ENCODE results near the gene DUSP5. TPM values are rescaled to one million over a fixed set of nuclear protein-coding genes. Genes with fewer than 3 reads are reported as not detected.
A peak's percentile ranks its signal among the peaks of the same experiment; 100 is the strongest.

The DUSP5 gene
- total RNA-seq, 1 experiment from 2014 or later = 137 TPM

GRCh38 chr10:110547139-110547761 is 49.5 kb downstream of the DUSP5 start:
- no peaks in the 10 kb centered on the region for H3K9me3 ChIP-seq (ENCODE audit: control insufficient read depth in 1 of 2, insufficient read depth in 1 of 2, low read depth in 1 of 2, low read length in 2 of 2)
- H3K4me1 ChIP-seq (ENCODE audit: control insufficient read depth in 1 of 2, insufficient read depth in 2 of 2, low read length in 2 of 2) = peaks cover 0 to 7% of the 10 kb centered on the region in 2 experiments; a peak in 2 of 4 replicates
- no peaks in the 10 kb centered on the region for H3K36me3 ChIP-seq (ENCODE audit: control insufficient read depth in 1 of 2, insufficient read depth in 2 of 2, low read length in 2 of 2)
- ChIA-PET POLR2A (interaction anchor here (0.9 to 1.6 kb wide), 3 partner anchors 25 to 242 kb away, joined by 3 to 7 read pairs (median 4); no protein-coding TSS in a partner anchor), CTCF (interaction anchor here (0.6 to 2.8 kb wide), 13 partner anchors 9 to 242 kb away, joined by 3 to 19 read pairs (median 5); partner anchors contain the start of gene SMNDC1), RAD21 (ENCODE audit: low non-redundant PET in 1 of 2, low total read pairs in 2 of 2, uncharacterized antibody in 2 of 2, unreplicated experiment in 2 of 2) (interaction anchor here (0.5 to 1.2 kb wide), 5 partner anchors 51 to 241 kb away, joined by 3 to 5 read pairs (median 3); no protein-coding TSS in a partner anchor)
- peak; percentile 66 for DNase-seq (ENCODE audit: low read depth, low spot score)
- intact Hi-C loops (cut with micrococcal nuclease) = loop anchor here (1.0 to 2.0 kb wide), 4 partner anchors 50 to 241 kb away; partner anchors contain the start of gene DUSP5
- peak; percentile 85 for ATAC-seq
- H3K79me2 ChIP-seq (ENCODE audit: insufficient read depth, low read length) = no peaks in the 10 kb centered on the region
- H4K20me1 ChIP-seq (ENCODE audit: insufficient read depth) = no peaks in the 10 kb centered on the region
- BruUV-seq (replicated peaks) = no TSS peak
- no peak overlapping the region for H3K27ac ChIP-seq (ENCODE audit: low read depth, low read length)
- peak overlapping the region; percentile 96 for H2AFZ ChIP-seq (ENCODE audit: low read depth, low read length, poor library complexity, severe bottlenecking)
- H3K9ac ChIP-seq (ENCODE audit: low read length) = no peak overlapping the region
- H3K4me3 ChIP-seq (replicated peaks in 1 of 2; ENCODE audit: low read depth in 1 of 2, low read length in 2 of 2) = no peak overlapping the region
- peak; percentile 84 for TF ChIP-seq YY1 (IDR thresholded peaks at IDR 0.05; ENCODE audit: extremely low read depth, insufficient replicate concordance, low read depth, low read length)
- no peak for TF ChIP-seq POLR2A (IDR thresholded peaks at IDR 0.05; ENCODE audit: borderline replicate concordance, extremely low read depth, insufficient read depth, insufficient read length)
- TF ChIP-seq CTCF (IDR thresholded peaks at IDR 0.05 in 2 of 3, conservative IDR thresholded peaks at IDR 0.05 in 1 of 3; ENCODE audit: borderline replicate concordance in 1 of 3, insufficient read depth in 1 of 3, low read depth in 2 of 3, low read length in 2 of 3) = peak; percentile 82 to 98 (median 91)
- peak; percentile 28; the same call in 1 of the 2 replicates for TF ChIP-seq POLR2AphosphoS5 (IDR thresholded peaks at IDR 0.05; ENCODE audit: low read depth, low read length)
- TF ChIP-seq SIN3A (IDR thresholded peaks at IDR 0.05; ENCODE audit: low read depth) = no peak
- 0 out of 2 replicates have a peak, but pooled peaks have one; percentile 48 for TF ChIP-seq CBX3 (IDR thresholded peaks at IDR 0.05; ENCODE audit: low read depth)
- peak; percentile 98 for TF ChIP-seq RAD21 (IDR thresholded peaks at IDR 0.05; ENCODE audit: low read depth)
- no peaks in the 10 kb centered on the region for H3K27me3 ChIP-seq (ENCODE audit: insufficient read depth, low read length)
- H3K9me2 ChIP-seq (ENCODE audit: insufficient read depth) = no peaks in the 10 kb centered on the region
- peak overlapping the region; percentile 27 for H3K4me2 ChIP-seq (ENCODE audit: low read length)

Data from HCT116 (cell line).